AG04449 (cell line): ENCODE results near the gene EPHA5.

Experiments
- CTCF ChIA-PET: fragments of 350-600 bp; formaldehyde crosslinking; extraction: SDS; loops from one replicate; lab custom pipeline; 2021; ENCODE audit warnings: antibody characterized with exemption; lab: Yijun Ruan, JAX
- POLR2A ChIA-PET: fragments of 400-600, 350-600 bp; formaldehyde crosslinking; extraction: SDS; loops from one replicate; lab custom pipeline; 2020; ENCODE audit warnings: antibody characterized with exemption, inconsistent platforms; lab: Yijun Ruan, JAX
- DNase-seq: peaks from one replicate; pipeline ENCODE4 v3.0.0-alpha.2; 2010; ENCODE audit warnings: low read depth, low spot score
- H3K4me3 ChIP-seq: 2 replicates; pipeline ENCODE4 v1.5.1; 2011; ENCODE audit warnings: low read depth, mild to moderate bottlenecking, control low read depth, low read length
- TF ChIP-seq, protein P1 (sequence below): IDR thresholded peaks from one replicate; pipeline ENCODE4 v1.5.1; 2011; ENCODE audit warnings: mild to moderate bottlenecking, moderate library complexity, low read length, control low read depth, inconsistent platforms; ENCODE audit not compliant: insufficient read depth; ENCODE audit errors: missing control alignments

Gene EPHA5

GRCh38 chr4:65344278-65344825 lies 325.9 kb downstream of the EPHA5 start:
- DNase-seq = no peak
- CTCF ChIA-PET = no interaction called here
- H3K4me3 ChIP-seq = no peak overlapping the region
- POLR2A ChIA-PET = no interaction called here
- TF ChIP-seq, protein P1, sequence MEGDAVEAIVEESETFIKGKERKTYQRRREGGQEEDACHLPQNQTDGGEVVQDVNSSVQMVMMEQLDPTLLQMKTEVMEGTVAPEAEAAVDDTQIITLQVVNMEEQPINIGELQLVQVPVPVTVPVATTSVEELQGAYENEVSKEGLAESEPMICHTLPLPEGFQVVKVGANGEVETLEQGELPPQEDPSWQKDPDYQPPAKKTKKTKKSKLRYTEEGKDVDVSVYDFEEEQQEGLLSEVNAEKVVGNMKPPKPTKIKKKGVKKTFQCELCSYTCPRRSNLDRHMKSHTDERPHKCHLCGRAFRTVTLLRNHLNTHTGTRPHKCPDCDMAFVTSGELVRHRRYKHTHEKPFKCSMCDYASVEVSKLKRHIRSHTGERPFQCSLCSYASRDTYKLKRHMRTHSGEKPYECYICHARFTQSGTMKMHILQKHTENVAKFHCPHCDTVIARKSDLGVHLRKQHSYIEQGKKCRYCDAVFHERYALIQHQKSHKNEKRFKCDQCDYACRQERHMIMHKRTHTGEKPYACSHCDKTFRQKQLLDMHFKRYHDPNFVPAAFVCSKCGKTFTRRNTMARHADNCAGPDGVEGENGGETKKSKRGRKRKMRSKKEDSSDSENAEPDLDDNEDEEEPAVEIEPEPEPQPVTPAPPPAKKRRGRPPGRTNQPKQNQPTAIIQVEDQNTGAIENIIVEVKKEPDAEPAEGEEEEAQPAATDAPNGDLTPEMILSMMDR = no peak

- TF ChIP-seq, protein P1 = no peak
- ChIA-PET CTCF (no interaction called here), POLR2A (no interaction called here)
- DNase-seq = no peak
- no peak overlapping the region for H3K4me3 ChIP-seq
These were observed 326.9 kb downstream of the EPHA5 start for GRCh38 chr4:65343342-65343741.

GRCh38 chr4:65341557-65341956 lies 328.7 kb downstream of the EPHA5 start:
- H3K4me3 ChIP-seq = no peak overlapping the region
- TF ChIP-seq, protein P1 = no peak
- no peak for DNase-seq
- ChIA-PET POLR2A (no interaction called here), CTCF (no interaction called here)

GRCh38 chr4:65340382-65341109 lies 329.7 kb downstream of the EPHA5 start:
- CTCF ChIA-PET = no interaction called here
- POLR2A ChIA-PET = no interaction called here
- TF ChIP-seq, protein P1 = no peak
- no peak overlapping the region for H3K4me3 ChIP-seq
- no peak for DNase-seq

DNA sequence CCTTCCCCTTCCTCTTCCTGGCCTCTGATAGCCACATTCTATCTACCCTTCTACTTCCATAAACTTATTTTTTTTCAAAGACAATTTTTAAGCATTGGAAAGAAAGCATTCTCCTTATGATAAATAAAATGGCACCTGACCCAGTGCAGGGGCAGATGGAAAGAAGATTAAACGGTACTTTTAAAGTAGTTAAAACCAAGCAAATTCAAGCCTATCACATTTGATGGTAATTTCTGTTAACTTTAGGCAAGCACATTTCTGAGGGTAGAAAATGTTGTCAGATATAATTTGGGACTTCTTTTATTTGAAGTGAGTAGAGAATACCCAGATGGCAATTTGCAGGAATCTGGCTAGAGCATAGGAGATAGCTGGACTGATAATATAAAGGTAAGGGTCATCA lies 332.9 kb downstream of the EPHA5 start:
- POLR2A ChIA-PET = no interaction called here
- no peak overlapping the region for H3K4me3 ChIP-seq
- CTCF ChIA-PET = no interaction called here
- DNase-seq = no peak
- TF ChIP-seq, protein P1 = no peak

GRCh38 chr4:65336465-65336864 lies 333.8 kb downstream of the EPHA5 start:
- TF ChIP-seq, protein P1 = no peak
- ChIA-PET POLR2A (no interaction called here), CTCF (no interaction called here)
- no peak overlapping the region for H3K4me3 ChIP-seq
- no peak for DNase-seq
